Endothelial cell of umbilical vein (primary cell): ENCODE measurements around the gene TECRL.

ENCODE experiments used
- EZH2 ChIP-seq: IDR thresholded peaks from 2 replicates; pipeline ENCODE4 v1.6.1; 2012; ENCODE audit warnings: borderline replicate concordance, low read depth, mild to moderate bottlenecking, moderate library complexity, low read length, inconsistent platforms; ENCODE audit not compliant: severe bottlenecking
- JUN ChIP-seq: IDR thresholded peaks from 2 replicates; pipeline ENCODE4 v1.6.1; 2011; ENCODE audit warnings: borderline replicate concordance, low read depth; ENCODE audit not compliant: insufficient read length, insufficient read depth
- POLR2AphosphoS5 ChIP-seq: IDR thresholded peaks from 2 replicates; pipeline ENCODE4 v1.6.1; 2012; ENCODE audit warnings: low read depth, mild to moderate bottlenecking, control low read depth, low read length, moderate library complexity; ENCODE audit not compliant: insufficient read depth
- TF ChIP-seq, protein P1 (sequence below), 2 donors: IDR thresholded peaks; 1 replicate in 1 of 2; 2 replicates in 1 of 2; pipeline ENCODE4 v1.5.1; 2011; ENCODE audit warnings: low read length in 2 of 2, mild to moderate bottlenecking in 2 of 2, moderate library complexity in 2 of 2, control low read depth in 1 of 2, inconsistent platforms in 1 of 2, low read depth in 1 of 2; ENCODE audit not compliant: insufficient read depth in 1 of 2; ENCODE audit errors: extremely low read depth in 1 of 2

DNA sequence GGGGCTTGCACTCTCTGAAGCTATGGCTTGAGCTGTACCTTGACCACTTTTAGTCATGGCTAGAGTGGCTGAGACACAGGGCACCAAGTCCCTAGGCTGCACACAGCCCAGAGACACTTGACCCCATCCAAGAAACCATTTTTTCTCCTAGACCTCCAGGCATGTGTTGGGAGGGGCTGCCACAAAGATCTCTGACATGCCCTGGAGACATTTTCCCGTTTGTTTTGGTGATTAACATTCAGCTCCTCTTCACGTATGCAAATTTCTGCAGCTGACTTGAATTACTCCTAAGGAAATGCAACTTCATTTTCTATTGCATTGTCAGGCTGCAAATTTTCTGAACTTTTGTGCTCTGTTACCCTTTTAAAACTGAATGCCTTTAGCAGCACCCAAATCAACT, 142.6 kb downstream of the TECRL start:
- TF ChIP-seq, protein P1, sequence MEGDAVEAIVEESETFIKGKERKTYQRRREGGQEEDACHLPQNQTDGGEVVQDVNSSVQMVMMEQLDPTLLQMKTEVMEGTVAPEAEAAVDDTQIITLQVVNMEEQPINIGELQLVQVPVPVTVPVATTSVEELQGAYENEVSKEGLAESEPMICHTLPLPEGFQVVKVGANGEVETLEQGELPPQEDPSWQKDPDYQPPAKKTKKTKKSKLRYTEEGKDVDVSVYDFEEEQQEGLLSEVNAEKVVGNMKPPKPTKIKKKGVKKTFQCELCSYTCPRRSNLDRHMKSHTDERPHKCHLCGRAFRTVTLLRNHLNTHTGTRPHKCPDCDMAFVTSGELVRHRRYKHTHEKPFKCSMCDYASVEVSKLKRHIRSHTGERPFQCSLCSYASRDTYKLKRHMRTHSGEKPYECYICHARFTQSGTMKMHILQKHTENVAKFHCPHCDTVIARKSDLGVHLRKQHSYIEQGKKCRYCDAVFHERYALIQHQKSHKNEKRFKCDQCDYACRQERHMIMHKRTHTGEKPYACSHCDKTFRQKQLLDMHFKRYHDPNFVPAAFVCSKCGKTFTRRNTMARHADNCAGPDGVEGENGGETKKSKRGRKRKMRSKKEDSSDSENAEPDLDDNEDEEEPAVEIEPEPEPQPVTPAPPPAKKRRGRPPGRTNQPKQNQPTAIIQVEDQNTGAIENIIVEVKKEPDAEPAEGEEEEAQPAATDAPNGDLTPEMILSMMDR (IDR thresholded peaks at IDR 0.05; ENCODE audit: extremely low read depth in 1 of 2, insufficient read depth in 1 of 2, low read depth in 1 of 2, low read length in 2 of 2), result no peak
- no peak for TF ChIP-seq EZH2
- TF ChIP-seq POLR2AphosphoS5, result no peak
- no peak for TF ChIP-seq JUN
